CD4-positive, alpha-beta T cell treated with Interleukin-1 beta for 1 hour (primary cell): Measurements from ENCODE around the gene ACVRL1.

ENCODE experiments used
- DNase-seq, 2 donors: peaks; one replicate each; pipeline ENCODE4 v3.0.0-alpha.2; 2020 to 2022

ACVRL1 gene

DNA sequence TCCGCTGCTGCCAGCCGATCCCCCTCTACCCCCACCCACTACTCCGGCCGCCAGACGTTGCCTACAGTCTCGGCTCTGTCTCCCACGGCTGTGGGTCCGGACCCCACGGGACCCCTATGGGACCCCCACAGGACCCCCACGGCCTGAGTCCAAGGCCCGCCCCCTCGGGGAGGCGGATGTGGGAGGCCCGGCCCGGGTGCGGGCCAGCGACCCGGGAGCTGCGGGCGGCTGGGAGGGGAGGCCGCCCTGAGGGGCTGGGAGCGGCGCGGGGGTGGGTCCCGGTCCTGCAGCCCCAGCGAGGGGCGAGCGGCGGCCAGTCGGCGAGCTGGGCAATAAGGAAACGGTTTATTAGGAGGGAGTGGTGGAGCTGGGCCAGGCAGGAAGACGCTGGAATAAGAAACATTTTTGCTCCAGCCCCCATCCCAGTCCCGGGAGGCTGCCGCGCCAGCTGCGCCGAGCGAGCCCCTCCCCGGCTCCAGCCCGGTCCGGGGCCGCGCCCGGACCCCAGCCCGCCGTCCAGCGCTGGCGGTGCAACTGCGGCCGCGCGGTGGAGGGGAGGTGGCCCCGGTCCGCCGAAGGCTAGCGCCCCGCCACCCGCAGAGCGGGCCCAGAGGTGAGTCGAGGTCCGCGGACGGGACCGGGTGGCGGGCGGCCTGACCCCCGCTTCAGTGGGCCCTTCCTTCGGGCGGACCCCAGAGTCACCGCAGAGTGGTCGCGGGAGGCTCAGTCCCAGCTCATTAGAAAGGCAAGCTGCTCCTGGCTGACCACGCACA is at the start of gene ACVRL1:
ACVRL1 (plus strand) TSS at position 422 of the 773 bp plus-strand sequence. CDS start 4,971 bp downstream, outside the sequence.
- DNase-seq, result no peak

DNA sequence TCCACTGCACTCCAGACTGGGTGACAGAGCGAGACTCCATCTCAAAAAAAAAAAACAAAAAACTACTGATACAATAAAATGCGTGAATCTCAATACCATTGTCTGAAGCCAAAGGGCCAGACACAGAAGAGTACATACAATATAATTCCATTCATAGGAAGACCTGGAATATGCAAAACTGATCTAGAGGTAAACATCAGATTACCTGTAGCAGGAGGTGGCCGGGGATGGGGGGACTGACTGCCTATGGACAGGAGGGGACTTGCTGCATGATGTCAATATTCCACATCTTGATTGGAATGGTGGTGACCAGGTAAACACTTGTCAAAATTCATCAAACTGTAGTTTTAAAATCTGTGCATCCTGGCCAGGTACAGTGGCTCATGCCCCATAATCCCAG is 46.3 kb upstream of the ACVRL1 start:
- no peak for DNase-seq

DNA sequence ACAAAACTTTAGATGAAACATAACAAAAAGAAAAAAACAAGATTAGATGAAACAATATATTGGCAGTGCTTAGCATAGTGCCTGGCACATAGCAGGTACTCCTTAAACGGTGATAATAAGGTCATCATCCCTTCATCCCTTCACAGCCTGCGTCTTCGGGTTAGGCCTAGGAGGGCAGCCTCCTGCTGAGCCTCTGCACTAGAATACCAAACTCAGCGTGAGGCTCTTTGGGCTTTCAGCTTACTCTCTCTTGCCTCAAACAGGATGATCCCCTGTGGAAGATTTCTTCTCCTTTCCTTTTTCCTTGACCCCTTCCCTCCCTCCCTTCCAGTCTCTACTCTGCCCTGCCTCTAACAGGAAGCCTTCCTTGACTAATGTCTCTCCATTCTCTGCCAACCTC is 44.4 kb upstream of the ACVRL1 start:
- DNase-seq, result no peak

DNA sequence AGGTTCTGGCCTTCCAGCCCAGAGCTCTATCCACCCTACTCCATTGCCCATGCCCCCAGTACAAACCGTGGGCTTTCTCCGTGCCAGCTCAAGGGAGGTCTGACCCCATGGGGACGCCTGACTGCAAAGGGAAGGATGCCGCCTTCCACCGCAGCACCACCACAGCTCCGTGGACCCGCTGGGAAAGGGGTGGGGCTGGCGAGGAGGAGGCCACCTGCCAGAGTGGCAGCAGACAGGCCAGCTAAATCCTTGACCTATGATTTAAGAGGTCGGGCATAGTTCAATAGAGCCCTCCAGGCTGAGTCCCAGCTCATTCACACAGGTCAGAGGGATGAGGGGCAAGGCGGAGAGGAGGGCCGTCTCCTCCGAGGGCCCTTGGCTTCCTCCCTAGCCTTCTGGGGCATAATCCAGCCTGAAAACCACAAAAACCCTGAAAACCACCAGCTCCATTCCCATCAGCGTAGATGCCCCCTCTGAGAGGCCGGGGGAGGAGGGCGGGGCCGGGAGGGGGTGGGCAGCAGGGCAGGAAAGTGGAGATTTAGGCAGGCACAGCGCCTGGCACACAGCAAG is 43.9 kb upstream of the ACVRL1 start:
- no peak for DNase-seq

DNA sequence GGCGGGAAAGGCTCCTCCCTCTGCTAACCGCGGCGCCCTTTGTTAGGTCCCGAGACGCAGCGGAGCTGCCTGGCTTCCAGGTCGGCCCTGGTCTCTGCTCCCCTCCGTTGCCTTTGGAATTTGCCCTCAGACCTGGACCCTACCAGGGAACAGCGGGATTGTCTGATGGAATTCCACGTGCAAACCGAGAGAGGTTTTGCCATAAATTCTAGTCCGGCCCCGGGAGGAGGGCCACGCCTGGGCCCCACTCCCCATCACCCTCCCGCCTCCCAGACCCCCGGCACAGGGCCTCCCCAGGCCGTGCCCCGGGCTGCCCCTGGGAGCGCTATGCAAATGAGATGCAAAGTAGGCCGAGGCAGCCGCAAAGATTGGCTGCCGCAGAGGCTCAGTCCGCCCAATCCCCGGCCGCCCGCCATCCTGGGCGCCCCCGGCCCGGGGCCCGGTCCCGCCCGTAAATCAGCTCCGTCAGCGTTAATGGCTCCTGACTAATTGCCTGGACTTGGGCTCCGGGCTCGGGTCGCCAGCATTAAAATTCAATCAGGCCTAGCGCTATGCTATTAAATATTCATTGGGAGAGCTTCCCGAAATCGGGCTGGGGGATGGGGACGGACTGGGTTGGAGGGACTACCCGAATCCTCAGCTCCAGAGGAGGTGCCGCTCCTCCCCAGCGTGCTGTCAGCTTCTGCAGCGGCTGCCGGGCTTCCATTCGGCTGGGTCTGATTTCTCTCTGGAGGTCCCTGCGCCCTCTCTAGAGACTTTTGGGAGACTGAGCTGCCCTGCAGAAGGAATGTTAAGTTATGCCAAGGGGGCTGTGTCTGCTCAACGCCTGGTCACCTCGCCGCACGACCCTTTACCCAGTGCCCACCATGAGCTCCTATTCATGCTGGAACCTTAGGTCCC is 43.1 kb upstream of the ACVRL1 start:
- peak in 1 of 2 donors; percentile 21 for DNase-seq

DNA sequence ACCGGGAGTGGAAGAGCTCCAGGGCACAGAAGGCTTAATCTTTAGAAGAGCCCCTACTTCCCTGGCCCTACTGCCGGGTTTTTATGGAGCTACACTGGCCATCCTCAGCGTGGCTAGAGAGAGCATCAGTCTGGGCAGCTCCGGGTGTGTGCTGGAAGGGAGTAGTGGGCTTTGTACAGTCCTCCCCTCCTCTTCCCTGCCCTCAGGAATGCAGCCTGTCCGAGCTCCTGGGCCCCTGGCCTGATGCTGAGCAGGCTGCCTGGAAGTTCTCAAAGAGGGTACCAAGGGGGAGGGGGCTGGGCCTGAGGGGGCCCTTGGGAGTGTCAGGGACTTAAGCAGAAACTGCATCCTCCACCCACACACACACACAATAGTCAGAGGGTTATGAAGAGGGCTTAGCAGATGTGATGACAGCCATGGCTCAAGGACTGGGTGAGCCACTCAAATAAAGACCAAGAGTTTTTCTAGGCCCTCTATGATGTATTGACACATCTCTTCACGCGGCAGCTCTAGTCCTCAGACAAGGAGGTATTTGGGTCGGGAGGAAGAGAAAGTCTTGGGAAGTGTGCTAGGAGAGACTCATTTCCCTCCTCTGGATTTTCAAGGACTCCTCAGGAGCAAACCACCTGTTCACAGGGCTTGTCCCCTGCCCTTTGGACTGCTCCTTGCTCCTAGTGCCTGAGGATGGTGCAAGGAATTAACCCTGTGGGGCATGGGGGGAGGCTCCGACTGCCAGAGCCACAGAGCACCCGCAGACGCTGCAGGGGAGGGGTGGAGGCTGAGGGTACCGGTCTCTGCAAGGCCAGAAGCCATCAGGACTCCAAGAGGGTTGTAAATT is 42.3 kb upstream of the ACVRL1 start:
- DNase-seq, result no peak

DNA sequence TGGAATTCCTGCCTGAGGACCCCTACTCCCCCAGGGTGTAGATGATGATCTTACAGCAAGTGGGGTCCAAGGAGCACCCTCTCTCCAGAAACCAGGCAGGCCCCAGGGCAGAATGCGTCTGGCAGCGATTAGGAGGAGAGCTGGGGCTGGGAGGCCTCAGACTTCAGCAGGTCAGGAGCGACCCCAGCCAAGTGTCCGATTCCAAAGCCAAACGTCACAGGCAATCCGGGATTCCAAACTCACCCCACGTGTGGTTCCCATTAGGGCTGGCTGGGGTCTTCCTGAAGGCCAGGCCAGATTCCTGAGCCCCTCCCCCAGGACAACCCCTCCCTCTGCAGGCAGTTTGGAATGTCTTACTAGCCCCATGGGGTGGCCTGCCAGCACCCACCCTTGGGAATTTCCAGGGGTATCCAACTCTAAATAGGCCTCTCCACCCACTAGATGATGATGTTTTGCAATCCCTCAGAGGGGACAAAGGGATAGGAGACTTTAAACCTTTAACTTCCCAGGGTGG is 41.5 kb upstream of the ACVRL1 start:
- DNase-seq, result no peak

DNA sequence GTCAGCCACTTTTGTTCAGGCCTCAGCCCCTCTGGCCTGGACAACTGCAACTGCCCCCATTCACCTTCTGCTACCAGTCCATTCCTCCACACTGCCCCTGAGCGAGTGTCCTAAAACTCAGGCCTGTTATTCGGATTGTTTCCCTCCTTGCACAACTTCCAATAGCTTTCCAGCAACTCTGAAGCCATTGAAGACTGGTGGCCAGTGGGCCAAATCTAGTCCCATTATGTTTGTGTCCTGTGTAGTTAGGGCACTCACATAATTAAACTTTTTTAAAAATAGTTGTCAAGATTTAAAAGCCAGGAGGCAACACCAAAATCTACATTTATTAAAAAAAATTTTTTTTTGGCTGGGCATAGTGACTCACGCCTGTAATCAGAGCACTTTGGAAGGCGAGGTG is 41.0 kb upstream of the ACVRL1 start:
- no peak for DNase-seq

DNA sequence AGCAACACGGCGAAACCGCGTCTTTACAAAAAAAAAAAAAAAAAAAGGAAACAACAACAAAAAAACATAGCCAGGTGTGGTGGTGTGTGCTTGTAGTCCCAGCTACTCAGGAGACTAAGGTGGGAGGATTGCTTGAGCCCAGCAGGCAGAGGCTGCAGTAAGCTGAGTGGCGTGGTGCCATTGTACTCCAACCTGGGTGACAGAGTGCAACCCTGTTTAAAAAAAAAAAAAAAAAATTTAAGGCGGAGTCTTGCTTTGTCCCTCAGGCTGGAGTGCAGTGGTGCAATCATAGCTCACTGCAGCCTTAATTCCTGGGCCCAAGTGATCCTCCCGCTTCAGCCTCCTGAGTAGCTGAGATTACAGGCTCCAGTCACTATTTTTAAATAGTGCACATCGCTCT is 40.5 kb upstream of the ACVRL1 start:
- no peak for DNase-seq

DNA sequence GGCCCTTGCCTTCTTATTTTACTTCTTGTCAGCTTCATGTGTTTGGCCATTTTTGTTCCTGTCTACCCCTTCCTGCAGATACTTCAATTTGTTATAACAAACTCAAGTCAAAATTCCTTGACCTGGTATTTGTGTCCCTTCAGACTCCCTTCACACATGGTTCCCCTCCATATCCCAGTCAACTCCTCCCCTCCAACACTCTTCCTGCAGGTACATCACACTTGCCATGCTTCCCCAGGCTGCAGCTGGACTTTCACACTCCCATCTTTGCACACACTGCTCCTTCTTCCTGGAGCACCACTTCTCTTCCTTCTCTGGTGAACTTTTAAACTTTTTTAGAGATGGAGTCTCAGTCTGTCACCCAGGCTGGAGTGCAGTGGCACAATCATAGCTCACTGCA is 39.9 kb upstream of the ACVRL1 start:
- no peak for DNase-seq

DNA sequence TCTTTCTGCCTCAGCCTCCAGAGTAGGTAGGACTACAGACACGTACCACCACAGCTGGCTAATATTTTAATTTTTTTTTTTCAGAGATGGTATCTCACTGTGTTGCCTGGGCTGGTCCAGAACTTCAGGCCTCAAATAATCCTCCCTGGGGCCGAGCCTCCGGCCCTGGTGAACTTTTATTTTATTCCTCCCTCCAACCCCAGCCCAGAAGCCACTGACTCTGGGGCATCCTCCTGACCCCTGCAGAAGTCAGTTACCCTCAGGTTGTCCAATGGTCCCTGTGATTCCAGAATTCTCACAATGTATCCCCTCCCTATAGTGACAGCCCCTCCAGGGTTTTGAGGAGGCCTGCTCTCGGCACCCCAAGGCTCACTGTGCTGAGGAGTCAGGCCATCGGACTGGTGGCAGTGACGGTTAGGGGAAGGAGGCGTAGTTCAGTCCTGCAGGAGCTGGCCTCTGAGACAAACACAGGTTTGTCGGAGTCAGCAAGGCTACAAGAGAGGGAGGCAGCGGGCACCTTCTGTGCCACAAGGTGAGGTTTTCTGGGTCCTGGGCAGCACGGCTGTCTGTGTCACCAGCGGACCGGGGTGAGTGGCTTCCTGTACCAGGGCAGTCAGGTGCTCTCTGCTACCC is 39.4 kb upstream of the ACVRL1 start:
- no peak for DNase-seq

DNA sequence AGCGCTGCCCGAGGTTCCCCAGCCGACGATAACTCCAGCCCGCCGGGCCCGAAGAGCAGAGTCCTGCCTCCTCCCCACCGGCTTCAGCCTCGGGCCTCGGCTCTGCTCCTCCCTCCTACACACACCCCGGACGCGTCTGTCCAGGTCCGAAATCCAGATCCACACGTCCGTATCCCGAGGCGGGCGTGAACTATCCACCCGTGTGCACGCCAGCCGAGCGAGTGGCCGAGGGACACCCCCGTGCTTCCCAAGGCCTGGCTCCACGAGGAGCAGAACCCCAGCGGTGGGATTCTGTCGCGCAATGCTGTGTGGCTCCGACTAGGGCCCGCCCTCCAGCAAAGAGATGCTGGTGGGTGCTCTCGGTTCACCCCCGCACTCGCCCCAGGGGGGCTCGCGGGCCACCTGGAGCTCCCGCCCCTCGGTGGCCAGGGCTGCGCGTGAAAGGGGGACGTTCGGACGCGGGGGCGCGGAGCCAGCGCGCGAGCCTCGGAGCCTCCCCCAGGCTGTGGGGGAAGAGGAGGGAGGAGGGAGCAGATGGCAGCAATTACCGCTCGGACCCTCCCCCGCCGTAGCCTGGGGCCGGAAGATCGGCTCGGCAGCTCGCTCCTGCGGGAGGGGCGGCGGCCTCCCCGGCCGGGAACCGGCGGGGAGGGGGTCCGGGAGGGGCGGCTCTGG is 38.3 kb upstream of the ACVRL1 start:
- DNase-seq, result no peak

DNA sequence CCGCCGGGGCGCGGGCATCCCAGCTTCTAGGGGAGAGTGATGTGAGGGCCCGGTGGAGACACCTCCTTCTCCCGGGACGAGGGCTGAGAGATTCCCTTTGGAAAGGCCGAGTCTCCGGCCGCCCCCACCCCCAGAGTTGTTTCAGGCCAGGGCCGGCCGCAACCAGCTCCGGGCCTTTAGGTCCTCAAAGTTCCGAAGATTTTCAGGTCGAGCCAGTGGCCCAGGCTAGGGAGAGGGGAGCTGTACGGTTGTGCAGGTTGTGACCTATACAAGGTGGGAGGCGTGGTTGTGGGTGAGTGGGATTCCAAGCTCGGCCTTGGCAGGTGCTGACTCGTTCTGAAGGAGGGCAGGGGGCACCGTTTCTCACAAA is 37.8 kb upstream of the ACVRL1 start:
- no peak for DNase-seq

DNA sequence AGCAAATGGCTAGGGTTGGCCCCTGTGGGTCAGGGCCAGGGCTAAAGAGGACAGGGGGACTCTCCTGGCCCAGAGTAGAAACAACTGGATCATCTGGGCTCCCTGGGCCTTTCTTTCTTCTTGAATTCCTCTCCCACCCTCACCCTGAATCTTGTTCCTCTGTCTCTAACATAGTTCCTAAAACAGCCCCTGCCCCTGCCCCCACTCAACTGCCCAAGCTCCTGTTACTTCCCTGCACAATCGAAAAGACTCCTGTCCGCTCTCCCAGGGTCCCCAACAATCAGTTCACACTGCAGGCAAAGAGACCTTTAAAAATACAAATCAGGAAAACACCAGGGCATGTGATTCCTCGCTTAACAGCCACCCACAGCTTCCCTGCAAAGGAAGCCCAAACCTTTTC is 37.4 kb upstream of the ACVRL1 start:
- no peak for DNase-seq

DNA sequence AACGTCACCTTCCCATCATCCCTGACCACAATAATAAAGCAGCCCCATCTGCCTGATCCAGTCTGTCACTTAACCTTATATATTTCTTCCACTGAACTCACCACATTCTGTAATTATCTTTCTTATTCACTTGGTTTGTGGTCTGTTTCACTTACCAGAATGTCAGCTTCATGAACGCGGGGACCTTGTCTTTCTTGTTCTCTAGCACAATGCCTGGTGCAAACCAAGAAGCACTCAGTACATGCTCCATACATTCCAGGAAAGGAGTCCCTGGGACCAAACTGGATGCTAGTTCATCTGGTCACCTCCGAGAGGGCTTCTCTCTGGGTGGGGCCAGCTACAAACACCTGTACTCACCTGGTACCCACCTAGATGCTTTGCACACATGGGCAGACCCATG is 36.8 kb upstream of the ACVRL1 start:
- no peak for DNase-seq

DNA sequence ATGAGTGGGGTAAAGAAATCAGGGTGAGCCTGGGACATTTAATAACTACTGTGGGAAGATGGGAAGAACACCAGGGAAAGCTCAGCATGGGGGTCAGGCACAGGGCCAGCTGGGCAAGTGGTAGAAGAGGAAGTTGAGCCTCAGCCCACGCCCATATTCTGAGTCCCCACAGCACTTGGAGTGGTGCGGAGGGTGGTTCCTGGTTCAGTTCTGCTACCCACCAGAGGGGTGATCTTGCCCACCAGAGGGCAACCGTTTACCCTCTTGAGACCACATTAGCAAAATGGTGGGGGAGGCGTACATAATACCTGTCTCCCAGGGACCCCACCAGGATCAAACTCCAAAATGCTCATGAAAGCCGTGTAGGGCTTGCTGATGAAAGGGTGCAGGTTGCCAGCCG is 36.2 kb upstream of the ACVRL1 start:
- DNase-seq, result peak in 1 of 2 donors; percentile 35

DNA sequence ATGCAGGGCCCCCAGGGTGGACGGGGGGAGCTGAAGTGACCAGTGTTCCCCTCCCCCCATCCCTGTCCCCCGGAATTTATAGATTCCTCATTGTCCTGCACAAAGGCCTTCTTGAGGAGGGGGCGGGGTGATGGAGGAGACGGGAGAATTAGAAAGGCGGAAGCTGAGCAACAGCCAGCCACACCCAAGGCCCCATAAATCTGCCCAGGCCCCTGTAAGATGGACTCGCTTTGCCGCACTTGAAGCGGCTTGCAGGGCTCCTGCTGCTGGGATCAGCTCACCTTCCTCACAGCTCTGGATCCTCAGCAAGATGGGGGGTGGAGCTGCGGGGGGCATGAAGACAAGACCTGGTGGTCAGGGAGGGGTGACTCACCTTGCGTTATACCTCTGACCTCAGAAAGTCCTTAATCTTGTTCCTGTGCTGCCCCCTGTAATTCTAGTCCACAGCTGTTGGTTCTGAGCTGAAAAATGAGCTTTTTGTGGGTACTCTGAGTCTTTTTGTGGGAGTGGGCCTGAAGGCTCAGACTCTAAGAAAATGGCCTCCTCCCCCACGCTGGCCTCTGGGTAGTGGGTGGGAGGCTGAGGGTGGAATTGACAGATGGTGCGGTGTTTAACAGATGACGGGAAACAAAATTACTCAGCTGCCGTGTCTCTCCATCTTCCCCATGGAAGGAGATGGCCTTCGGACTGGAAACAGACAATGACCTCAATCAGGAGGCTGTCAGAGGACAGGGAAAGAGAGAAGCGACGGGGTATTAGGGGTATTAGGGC is 35.2 kb upstream of the ACVRL1 start:
- no peak for DNase-seq

DNA sequence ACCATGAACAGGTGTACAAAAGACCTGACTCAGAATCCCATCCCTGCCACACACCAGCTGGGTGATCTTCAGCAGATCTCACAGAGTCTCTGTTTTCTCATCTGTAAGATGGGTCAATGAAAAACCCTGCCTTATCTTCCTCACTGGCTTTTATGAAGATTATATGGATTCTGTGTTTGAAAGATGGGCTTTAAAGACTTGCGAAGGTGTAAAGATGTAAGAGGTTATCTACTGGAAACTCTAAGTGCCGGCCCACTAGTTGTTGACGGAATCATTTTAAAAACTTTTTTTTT is 34.7 kb upstream of the ACVRL1 start:
- no peak for DNase-seq

DNA sequence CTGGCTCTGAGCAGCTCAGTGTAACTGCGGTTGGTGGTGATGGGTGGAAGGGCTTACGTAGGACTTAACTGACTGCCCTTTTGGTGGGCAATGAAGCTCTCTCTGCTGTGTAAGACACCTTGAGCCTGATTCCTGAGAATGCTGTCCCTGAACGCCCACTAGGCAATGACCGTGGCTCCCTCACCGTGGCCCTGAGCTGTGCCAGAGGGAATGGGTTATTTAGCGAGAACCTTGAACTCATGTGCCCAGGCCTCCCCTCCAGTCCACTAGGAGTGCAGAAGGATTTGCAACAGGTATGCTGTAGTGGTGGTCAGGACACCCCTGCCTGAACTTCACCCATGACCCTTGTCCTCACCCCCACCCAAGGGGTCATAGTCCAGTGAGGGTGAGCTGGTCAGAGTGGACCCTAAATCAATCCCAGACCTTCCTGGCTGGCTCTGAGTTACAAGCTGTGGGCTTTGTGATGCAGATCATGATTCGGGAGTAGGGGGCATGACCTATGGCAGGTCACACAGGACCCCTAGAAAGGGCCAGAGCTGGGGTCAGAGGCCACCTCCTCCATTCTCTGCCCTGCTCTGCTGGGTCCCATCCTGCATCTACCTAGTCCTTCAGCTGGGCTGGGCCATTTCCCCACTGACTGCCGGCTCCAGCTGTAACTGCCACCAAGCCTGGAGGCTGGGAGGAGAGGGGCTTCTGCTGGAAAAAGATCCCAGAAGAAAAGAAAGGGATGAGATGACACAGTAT is 33.9 kb upstream of the ACVRL1 start:
- DNase-seq, result no peak

DNA sequence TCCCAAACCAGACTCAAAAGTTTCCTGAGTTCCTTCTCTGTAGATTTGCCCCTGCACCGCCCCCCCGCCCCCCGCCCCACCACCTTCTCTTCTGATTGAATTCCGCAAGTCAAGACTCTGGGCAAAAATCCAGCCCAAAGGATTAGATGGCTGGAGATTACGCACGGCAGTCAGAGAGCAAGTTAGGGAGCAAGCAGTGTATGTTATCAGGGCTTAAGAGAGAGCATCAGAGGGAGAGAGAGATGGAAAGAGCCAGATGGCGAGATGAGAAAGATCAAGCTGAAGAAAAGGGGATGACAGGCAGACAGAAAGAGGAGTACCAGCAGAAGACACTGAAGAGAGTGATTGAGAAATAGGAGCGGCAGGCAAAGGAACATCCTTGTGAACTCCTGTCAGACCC is 33.3 kb upstream of the ACVRL1 start:
- DNase-seq, result no peak
